GM12878 (cell line): ENCODE data around the gene ITGA6. TPM values are rescaled to one million over a fixed set of nuclear protein-coding genes. Genes with fewer than 3 reads are reported as not detected.

Experiments
- ATAC-seq: fragments of 200-7000 bp; cut with Tn5 transposase; 3 replicates; pipeline ENCODE4 v1.9.1; 2020; ENCODE audit warnings: mild to moderate bottlenecking, moderate library complexity
- BruUV-seq: library from RNA; stranded (reverse); fragments of 400-500 nt; replicated peaks from 2 replicates; lab custom pipeline; 2021; lab: Mats Ljungman, UMichigan
- CTCF ChIA-PET: fragments of 300-600 bp; sonication (Branson Sonifier 250); formaldehyde crosslinking; extraction: SDS; loops from one replicate; lab custom pipeline; 2021; ENCODE audit warnings: inconsistent platforms; lab: Yijun Ruan, JAX
- POLR2A ChIA-PET: fragments of 350-600 bp; formaldehyde crosslinking; extraction: SDS; loops from one replicate; lab custom pipeline; 2021; ENCODE audit warnings: inconsistent platforms; lab: Charles Lee
- RAD21 ChIA-PET: fragments of 300-600 bp; sonication (Branson Sonifier 250); formaldehyde crosslinking; loops from one replicate; lab custom pipeline; 2023; ENCODE audit warnings: antibody characterized with exemption; ENCODE audit not compliant: unreplicated experiment; lab: Charles Lee
- SMC1A ChIA-PET: fragments of 300-600 bp; sonication (Branson Sonifier 250); formaldehyde crosslinking; loops from one replicate; lab custom pipeline; 2023; ENCODE audit not compliant: unreplicated experiment, uncharacterized antibody; lab: Charles Lee
- DNase-seq: peaks from one replicate; pipeline ENCODE4 v3.0.0-alpha.2; 2011; ENCODE audit warnings: low read depth, low spot score
- FAIRE-seq: peaks from 3 replicates; lab custom pipeline; 2011; peaks lifted over from hg19 to GRCh38; lab: Jason Lieb, UNC
- H2AFZ ChIP-seq: 2 replicates; pipeline ENCODE4 v1.6.0; 2011; ENCODE audit warnings: low read depth, low read length, control low read depth; ENCODE audit not compliant: control insufficient read depth
- H3K27ac ChIP-seq: 2 replicates; pipeline ENCODE4 v1.5.1; 2011; ENCODE audit warnings: control low read depth; ENCODE audit not compliant: control insufficient read depth, insufficient read depth
- H3K27me3 ChIP-seq, 2 experiments: replicated peaks in 1 of 2; 2 replicates each; pipeline versions ENCODE4 v1.6.0 to v1.6.1; 2011; ENCODE audit warnings: low read length in 1 of 2; ENCODE audit not compliant: control insufficient read depth in 2 of 2, insufficient read depth in 2 of 2
- H3K36me3 ChIP-seq, 2 experiments: 2 replicates each; pipeline ENCODE4 v1.5.1; 2011; ENCODE audit warnings: low read length in 1 of 2; ENCODE audit not compliant: control insufficient read depth in 2 of 2, insufficient read depth in 2 of 2
- H3K4me1 ChIP-seq: 2 replicates; pipeline ENCODE4 v1.6.1; 2011; ENCODE audit warnings: mild to moderate bottlenecking, low read length, moderate library complexity, mixed read lengths; ENCODE audit not compliant: control insufficient read depth, insufficient read depth
- H3K4me2 ChIP-seq: 2 replicates; pipeline ENCODE4 v1.6.0; 2011; ENCODE audit warnings: control low read depth; ENCODE audit not compliant: control insufficient read depth, insufficient read depth
- H3K4me3 ChIP-seq: fragments of 200-600 bp; sonication (generic); 2 replicates; pipeline ENCODE4 v1.5.1; 2016
- H3K79me2 ChIP-seq: 2 replicates; pipeline ENCODE4 v1.6.0; 2011; ENCODE audit warnings: low read length; ENCODE audit not compliant: control insufficient read depth, insufficient read depth
- H3K9ac ChIP-seq: 2 replicates; pipeline ENCODE4 v1.8.0; 2011; ENCODE audit warnings: low read length, control low read depth, mixed read lengths; ENCODE audit not compliant: control insufficient read depth, insufficient read depth
- H3K9me3 ChIP-seq: replicated peaks from 3 replicates; pipeline ENCODE4 v1.5.1; 2011; ENCODE audit warnings: mild to moderate bottlenecking, low read length; ENCODE audit not compliant: control insufficient read depth, insufficient read depth
- H4K20me1 ChIP-seq: 2 replicates; pipeline ENCODE4 v1.6.0; 2011; ENCODE audit not compliant: control insufficient read depth, insufficient read depth
- ASH2L ChIP-seq: fragments of 300-600, 200-600 bp; sonication (generic); IDR thresholded peaks from 2 replicates; pipeline ENCODE4 v1.6.1; 2017; ENCODE audit warnings: low read depth, mild to moderate bottlenecking, borderline replicate concordance
- ATF7 ChIP-seq: fragments of 450-650 bp; IDR thresholded peaks from 2 replicates; pipeline ENCODE4 v1.6.1; 2016; ENCODE audit warnings: low read depth, mild to moderate bottlenecking
- CBX3 ChIP-seq: fragments of 200-600 bp; sonication (generic); IDR thresholded peaks from 2 replicates; pipeline ENCODE4 v1.6.1; 2016; ENCODE audit warnings: low read depth, borderline replicate concordance
- FOS ChIP-seq: IDR thresholded peaks from 3 replicates; pipeline ENCODE4 v1.6.1; 2011; ENCODE audit warnings: borderline replicate concordance; ENCODE audit not compliant: insufficient read length; ENCODE audit errors: extremely low read depth
- MTA3 ChIP-seq: IDR thresholded peaks from 2 replicates; pipeline ENCODE4 v1.6.1; 2012; ENCODE audit warnings: low read length, inconsistent platforms, borderline replicate concordance
- NFXL1 ChIP-seq: fragments of 450-650 bp; IDR thresholded peaks from 2 replicates; pipeline ENCODE4 v1.6.1; 2017; ENCODE audit warnings: antibody characterized with exemption, mild to moderate bottlenecking, borderline replicate concordance
- PAX8 ChIP-seq: fragments of 450-650 bp; IDR thresholded peaks from 2 replicates; pipeline ENCODE4 v1.6.1; 2017; ENCODE audit warnings: mild to moderate bottlenecking, moderate library complexity
- PRDM15 ChIP-seq: fragments of 450-650 bp; formaldehyde crosslinking; IDR thresholded peaks from 2 replicates; pipeline ENCODE4 v1.4.0; 2020; ENCODE audit warnings: mild to moderate bottlenecking, moderate library complexity
- SP1 ChIP-seq: IDR thresholded peaks from one replicate; pipeline ENCODE4 v1.6.1; 2011; ENCODE audit warnings: low read depth, low read length
- TCF7 ChIP-seq: IDR thresholded peaks from 2 replicates; pipeline ENCODE4 v1.6.1; 2014; ENCODE audit warnings: antibody characterized with exemption, borderline replicate concordance
- ZBTB4 ChIP-seq: fragments of 450-650 bp; formaldehyde crosslinking; IDR thresholded peaks from 2 replicates; pipeline ENCODE4 v1.4.0; 2022; ENCODE audit warnings: mild to moderate bottlenecking, moderate library complexity
- WGBS: methylation state at CpG from one replicate; pipeline ENCODE4 v1.1.6; 2016; ENCODE audit warnings: low lambda C conversion rate; ENCODE audit not compliant: insufficient replicate concordance, insufficient coverage; ENCODE audit errors: missing lambda C conversion rate; 5-methylcytosine and 5-hydroxymethylcytosine counted together
- in situ Hi-C: fragments of 300-500 bp; cut with MboI; formaldehyde crosslinking; loops from 9 replicates; pipeline ENCODE4 v1.14.3; 2018; ENCODE audit warnings: mixed read lengths
- intact Hi-C: fragments of 100-400 bp; cut with micrococcal nuclease; formaldehyde crosslinking; loops from one replicate; pipeline ENCODE4 v1.14.2; 2022; ENCODE audit not compliant: unreplicated experiment
- polyA plus RNA-seq, 11 experiments: library from polyadenylated mRNA; depleted of rRNA in 4 of 11; unstranded in 6 of 11; stranded (reverse) in 5 of 11; fragments of >200 nt; fragmentation: Nextera tagmentation in 4 of 11; fragmentation: Illumina TruSeq in 1 of 11; extraction: Ambion mirVana in 4 of 11; extraction: Trizol in 1 of 11; gene quantifications; 1 replicate in 1 of 11; 2 replicates in 10 of 11; pipeline versions ENCODE4 v1.2.1 to v1.2.3, GENCODE V29; 2011 to 2016; ENCODE audit warnings: inconsistent platforms in 2 of 11, missing spikeins in 2 of 11, low read depth in 1 of 11
- total RNA-seq, 4 experiments: library from RNA; depleted of rRNA in 3 of 4; stranded (reverse); fragments of >200 nt in 3 of 4; fragmentation: Illumina TruSeq in 1 of 4; extraction: Trizol in 1 of 4; gene quantifications; 2 replicates each; pipeline versions ENCODE4 v1.2.1 to v1.2.3, GENCODE V29; 2013 to 2021
- TF ChIP-seq, protein P1 (sequence below): fragments of 450-650 bp; IDR thresholded peaks from 2 replicates; pipeline ENCODE4 v1.6.1; 2016; ENCODE audit warnings: mild to moderate bottlenecking
- TF ChIP-seq, protein P2 (sequence below): fragments of 450-650 bp; IDR thresholded peaks from 2 replicates; pipeline ENCODE4 v1.6.1; 2017; ENCODE audit warnings: borderline replicate concordance

Gene ITGA6
- total and polyA plus RNA-seq, 10 of the 15 experiments (the other 5 are each of a cell fraction or from before 2014, with no cell fraction given) = 0.01 to 0.36 (median 0.14) TPM; not detected in 2

DNA sequence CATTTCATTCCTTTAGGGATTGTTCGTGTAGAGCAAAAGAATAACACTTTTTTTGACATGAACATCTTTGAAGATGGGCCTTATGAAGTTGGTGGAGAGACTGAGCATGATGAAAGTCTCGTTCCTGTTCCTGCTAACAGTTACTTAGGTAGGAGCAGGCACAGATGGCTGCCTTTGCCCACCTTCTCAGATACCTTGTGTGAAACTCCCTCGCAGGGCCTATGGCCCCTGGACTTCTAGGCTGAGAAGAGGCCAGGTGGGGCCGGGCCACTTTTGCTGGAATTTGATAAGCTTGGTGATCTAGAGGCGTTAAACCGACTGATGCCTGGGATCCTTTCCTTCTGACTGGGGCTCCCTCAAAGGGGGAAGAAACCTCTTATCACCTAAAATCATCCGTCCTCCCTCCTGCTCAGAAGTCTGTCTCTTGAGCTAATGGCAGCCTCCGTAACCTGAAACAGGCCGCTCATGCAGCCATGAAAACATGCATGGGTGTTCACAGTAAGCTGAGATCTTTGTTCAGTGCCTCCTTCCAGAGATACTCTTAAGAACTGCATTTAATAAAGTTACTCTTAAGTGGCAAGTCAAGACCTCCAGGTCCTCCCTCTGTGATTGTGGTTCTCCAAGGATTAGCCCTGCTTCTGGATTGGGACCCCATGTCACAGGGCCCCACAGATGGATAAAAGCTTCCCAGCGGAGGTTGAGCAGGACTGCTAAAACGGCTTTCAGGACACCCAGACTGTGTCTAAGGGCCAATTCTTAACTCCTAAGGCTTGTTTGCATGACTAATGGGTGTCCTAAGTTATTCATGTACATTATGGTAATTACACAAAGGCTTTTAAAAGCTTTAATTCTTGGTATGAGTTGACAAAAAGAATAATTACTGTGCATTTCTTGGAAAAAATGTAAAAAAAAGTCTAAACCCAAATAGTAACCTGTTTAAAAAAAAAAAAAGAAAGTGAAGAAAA lies 43.9 kb downstream of the ITGA6 start:
- H3K36me3 ChIP-seq = no peaks in the 10 kb centered on the region
- no peak overlapping the region for H3K4me2 ChIP-seq
- no peaks in the 10 kb centered on the region for H4K20me1 ChIP-seq
- H3K27me3 ChIP-seq = peaks cover 0 to 1% of the 10 kb centered on the region in 2 experiments; a peak in 2 of 4 replicates
- no peak overlapping the region for H3K9ac ChIP-seq
- SMC1A ChIA-PET = interaction anchor here (1.0 kb wide), 1 partner anchor 15 kb away, joined by 3 read pairs; no protein-coding TSS in a partner anchor
- no peak for ATAC-seq
- in situ Hi-C loops = no loop called here
- no peak overlapping the region for H2AFZ ChIP-seq
- POLR2A ChIA-PET = no interaction called here
- FAIRE-seq = no peak
- intact Hi-C loops = no loop called here
- no peaks in the 10 kb centered on the region for H3K4me1 ChIP-seq
- 56% methylated on average over 11 of the region's 11 CpGs for WGBS
- RAD21 ChIA-PET = no interaction called here
- no peak overlapping the region for H3K27ac ChIP-seq
- no TSS peak for BruUV-seq
- TF ChIP-seq PAX8 (no peak), FOS (no peak), CBX3 (no peak), ZBTB4 (CRISPR knock-in tag) (no peak), MTA3 (no peak), NFXL1 (no peak), ASH2L (no peak), SP1 (no peak), ATF7 (no peak), TCF7 (no peak), PRDM15 (CRISPR knock-in tag) (no peak)
- TF ChIP-seq, protein P1, sequence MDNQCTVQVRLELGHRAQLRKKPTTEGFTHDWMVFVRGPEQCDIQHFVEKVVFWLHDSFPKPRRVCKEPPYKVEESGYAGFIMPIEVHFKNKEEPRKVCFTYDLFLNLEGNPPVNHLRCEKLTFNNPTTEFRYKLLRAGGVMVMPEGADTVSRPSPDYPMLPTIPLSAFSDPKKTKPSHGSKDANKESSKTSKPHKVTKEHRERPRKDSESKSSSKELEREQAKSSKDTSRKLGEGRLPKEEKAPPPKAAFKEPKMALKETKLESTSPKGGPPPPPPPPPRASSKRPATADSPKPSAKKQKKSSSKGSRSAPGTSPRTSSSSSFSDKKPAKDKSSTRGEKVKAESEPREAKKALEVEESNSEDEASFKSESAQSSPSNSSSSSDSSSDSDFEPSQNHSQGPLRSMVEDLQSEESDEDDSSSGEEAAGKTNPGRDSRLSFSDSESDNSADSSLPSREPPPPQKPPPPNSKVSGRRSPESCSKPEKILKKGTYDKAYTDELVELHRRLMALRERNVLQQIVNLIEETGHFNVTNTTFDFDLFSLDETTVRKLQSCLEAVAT = no peak
- TF ChIP-seq, protein P2, sequence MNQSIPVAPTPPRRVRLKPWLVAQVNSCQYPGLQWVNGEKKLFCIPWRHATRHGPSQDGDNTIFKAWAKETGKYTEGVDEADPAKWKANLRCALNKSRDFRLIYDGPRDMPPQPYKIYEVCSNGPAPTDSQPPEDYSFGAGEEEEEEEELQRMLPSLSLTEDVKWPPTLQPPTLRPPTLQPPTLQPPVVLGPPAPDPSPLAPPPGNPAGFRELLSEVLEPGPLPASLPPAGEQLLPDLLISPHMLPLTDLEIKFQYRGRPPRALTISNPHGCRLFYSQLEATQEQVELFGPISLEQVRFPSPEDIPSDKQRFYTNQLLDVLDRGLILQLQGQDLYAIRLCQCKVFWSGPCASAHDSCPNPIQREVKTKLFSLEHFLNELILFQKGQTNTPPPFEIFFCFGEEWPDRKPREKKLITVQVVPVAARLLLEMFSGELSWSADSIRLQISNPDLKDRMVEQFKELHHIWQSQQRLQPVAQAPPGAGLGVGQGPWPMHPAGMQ = no peak
- TF ChIP-seq, all 136 proteins: peak for 0
- Histone ChIP-seq H3K4me3 (no peak overlapping the region), H3K79me2 (no peaks in the 10 kb centered on the region), H3K9me3 (no peaks in the 10 kb centered on the region)
- CTCF ChIA-PET = interaction anchor here (1.4 kb wide), 1 partner anchor 10 kb away, joined by 9 read pairs; no protein-coding TSS in a partner anchor
- no peak for DNase-seq
